Stimulated activated CD4-positive, alpha-beta T cell treated with anti-CD3 and anti-CD28 coated beads, Interleukin-1b, Interleukin-23, amount 100 ng/mL, for 24 hours (primary cell): Measurements from ENCODE around the gene NCAPD2.
A peak's percentile ranks its signal among the peaks of the same experiment; 100 is the strongest.
"Not testable (repeated sequence)": the region's sequence is repeated elsewhere in the genome, so short reads cannot be mapped to it uniquely, and the experiment has no call there.

ENCODE experiments used
- DNase-seq, 4 experiments: peaks; one replicate each; pipeline ENCODE4 v3.0.0-alpha.2; 2020; ENCODE audit warnings: low read depth in 4 of 4, low spot score in 1 of 4

Gene NCAPD2

GRCh38 chr12:6548966-6549683 is 55.2 kb downstream of the NCAPD2 start:
- no peak for DNase-seq

DNA sequence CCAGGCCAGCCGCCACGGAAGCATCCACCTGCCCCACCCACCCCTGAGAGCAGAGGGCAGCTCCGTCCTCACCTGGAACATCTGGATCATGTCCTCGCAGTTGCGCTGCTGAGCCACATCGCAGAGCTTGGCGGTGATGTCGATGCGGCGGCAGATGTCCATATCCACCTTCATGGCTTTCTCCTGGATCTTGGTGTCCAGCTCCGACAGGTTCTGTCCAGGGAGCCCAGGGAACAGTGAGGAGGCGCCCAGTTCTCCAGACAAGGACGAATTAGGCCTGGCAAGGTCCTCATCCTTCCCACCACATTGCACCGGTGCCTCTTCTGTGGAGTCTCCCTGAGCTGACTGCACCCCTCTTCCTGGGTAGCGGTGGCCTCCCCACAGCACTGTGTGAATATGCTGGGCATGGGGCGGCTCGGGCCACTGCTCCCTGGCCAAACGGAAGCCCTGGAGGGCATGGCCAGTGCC is 55.8 kb downstream of the NCAPD2 start:
- no peak for DNase-seq

- no peak for DNase-seq
Measured at GRCh38 chr12:6550294-6551062, 56.6 kb downstream of the NCAPD2 start.

GRCh38 chr12:6551063-6551461 is 57.2 kb downstream of the NCAPD2 start:
- DNase-seq: no peak

GRCh38 chr12:6551496-6552139 is 57.7 kb downstream of the NCAPD2 start:
- DNase-seq: no peak

- no peak for DNase-seq
Measured at GRCh38 chr12:6552140-6552551, 58.2 kb downstream of the NCAPD2 start.

GRCh38 chr12:6553051-6553868 is 59.4 kb downstream of the NCAPD2 start:
- DNase-seq: no peak

- DNase-seq: peak in 1 of 4 experiments; percentile 71
Measured at GRCh38 chr12:6554168-6555017, 60.5 kb downstream of the NCAPD2 start.

- DNase-seq: no peak
Measured at GRCh38 chr12:6555018-6555691, 61.3 kb downstream of the NCAPD2 start.

GRCh38 chr12:6556496-6556817 is 62.6 kb downstream of the NCAPD2 start:
- DNase-seq: not testable (repeated sequence)

DNA sequence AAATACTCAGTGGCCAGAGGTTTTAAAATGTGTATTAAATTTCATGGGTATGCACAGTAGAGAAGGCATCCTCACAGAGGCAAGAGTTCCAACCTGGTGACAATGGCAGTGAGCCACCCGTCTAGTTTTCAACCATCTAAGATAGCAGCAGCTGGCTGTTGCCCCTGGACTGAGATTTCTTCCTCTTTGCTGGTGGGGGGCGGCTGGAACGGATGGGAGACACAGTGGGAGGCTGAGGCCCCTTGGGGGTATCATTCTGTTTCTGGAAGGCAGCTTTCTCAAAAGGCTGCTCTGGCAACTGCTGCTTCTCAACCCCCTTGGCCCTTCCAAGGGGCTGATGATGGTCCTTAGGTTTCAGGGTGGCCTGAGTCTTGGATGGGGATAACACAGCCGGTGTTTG is 63.0 kb downstream of the NCAPD2 start:
- DNase-seq: no peak

DNA sequence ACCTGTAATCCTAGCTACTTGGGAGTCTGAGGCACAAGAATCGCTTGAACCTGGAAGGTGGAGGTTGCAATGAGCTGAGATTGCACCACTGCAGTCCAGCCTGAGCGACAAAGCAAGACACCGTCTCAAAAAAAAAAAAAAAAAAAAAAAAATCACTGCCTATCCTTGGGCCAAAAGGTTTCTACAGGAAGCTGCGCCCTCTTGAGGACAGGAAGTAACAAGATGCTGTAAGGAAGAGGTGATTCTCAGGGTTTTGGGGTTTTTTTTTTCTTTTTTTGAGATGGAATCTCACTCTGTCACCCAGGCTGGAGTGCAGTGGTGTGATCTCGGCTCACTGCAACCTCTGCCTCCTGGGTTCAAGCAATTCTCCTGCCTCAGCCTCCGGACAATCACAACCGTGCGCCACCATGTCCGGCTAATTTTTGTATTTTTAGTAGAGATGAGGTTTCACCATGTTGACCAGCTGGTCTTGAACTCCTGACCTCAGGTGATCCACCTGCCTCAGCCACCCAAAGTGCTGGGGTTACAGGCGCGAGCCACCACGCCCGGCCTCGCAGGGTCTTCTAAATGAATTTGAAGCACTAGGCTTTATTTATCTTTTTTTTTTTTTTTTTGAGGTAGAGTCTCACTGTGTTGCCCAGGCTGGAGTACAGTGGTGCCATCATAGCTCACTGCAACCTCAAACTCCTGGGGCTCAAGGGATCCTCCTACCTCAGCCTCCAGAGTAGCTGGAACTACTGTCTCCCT is 64.3 kb downstream of the NCAPD2 start:
- DNase-seq: peak in 1 of 4 experiments; percentile 18

DNA sequence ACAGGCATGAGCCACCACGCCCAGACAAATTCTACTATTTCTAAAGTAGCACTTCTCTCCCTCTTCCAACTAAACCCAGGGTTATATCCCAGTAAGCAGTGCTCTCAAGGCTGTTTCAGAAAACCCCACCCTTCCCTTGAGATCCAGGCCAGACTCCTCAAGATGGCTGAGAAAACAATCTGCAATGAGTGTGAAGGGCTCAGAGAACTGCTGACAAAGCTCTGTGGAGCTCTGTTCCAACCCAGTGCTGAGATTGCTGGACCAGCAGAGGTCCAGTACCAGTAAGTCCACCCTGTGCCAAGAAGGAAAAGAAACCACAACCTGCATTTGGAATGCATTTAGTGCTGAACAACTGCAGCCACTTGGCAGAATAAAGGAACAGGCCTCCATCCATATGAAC is 65.6 kb downstream of the NCAPD2 start:
- DNase-seq: no peak

DNA sequence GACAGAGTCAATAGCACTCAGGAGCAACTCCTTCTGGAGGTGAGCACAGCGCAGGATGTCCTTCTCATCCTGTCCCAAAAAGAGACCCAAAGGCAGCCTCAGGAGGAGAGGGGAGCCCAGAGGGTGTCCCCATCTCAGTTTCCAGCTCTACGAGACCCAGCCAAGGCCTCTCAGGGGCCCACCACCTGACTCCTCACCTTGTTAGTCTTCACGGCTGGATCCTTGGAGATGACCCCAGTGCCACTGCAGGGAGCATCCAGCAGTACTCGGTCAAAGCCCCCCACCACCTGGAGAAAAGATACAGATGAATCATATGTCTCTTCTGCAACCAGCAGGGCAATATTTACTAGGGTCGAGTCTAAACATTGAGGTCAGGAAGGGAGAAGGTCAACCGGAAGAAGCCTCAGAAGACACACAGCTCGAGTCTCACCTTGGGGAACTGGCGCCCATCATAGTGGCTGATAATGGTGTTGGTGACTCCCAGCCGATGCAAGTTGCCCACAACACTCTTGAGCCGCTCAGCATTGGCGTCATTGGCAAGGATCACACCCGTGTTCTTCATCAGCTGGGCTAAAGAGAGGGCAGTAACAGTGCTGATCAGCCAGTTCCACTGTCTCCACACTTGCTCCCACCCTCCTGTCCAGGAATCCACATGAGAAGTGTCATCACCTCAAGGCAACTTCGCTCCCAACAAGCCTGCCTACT is 66.8 kb downstream of the NCAPD2 start:
- no peak for DNase-seq

DNA sequence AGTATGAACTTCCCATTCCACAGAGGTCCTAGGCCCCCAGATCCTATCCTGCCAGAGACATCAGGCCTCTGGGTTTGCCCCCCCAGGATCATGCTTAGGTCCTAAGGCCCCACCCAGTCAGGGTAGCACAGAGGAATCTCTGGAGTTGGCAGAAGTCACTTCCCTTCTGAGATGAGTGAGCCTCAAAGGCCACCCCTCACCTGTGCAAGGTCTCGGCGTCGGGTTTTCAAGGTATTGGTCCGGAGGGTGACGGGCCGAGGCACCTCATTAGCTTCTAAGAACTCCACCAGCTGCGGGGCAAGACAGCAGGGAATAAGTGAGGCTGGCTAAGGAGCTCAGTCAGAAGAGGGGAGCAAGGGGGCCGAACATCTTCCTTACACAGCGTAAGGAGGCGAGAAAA is 69.0 kb downstream of the NCAPD2 start:
- DNase-seq: no peak

- DNase-seq: peak in 2 of 4 experiments; percentile 51 to 61
Measured at GRCh38 chr12:6563448-6564050, 69.6 kb downstream of the NCAPD2 start.

DNA sequence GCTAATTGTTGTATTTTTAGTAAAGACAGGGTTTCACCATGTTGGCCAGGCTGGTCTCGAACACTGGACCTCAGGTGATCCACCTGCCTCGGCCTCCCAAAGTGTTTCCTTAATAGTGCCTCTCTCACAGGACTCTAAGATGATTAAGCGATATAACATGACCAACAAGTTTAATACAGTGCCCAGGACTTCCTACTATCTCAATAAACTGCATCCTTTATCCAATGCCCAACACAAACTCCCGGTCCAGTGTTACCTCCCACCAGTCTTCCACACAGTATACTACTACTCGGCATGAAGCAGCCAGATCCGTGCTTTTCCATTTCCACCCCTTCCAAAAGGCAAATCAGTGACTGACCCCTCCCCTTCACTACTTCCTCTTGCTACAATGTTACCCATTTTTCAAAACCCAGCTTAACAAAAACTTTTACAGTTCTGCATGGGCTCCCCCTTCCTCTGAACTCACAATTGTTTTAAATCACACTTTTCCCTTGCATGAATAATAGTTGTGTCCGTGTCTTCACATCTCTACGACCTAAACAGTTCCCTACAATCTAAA is 73.3 kb downstream of the NCAPD2 start:
- DNase-seq: no peak

DNA sequence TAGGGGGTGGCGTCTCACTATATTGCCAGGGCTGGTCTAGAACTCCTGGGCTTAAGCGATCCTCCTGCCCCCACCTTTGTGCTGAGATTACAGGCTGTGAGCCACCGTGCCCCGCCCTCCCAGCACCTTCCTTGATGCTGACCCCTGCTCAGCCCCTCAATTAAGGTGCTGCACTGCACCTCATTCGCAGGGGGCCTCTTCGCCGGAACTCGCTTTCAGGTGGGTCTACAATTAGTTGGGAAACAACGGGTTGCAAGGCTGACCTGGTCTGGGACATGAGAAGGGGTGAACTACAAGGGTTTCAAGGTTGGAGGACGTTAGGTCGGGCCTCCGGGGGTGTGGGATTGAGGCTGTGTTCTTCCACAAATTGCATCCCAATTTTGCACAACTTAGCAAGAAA is 75.4 kb downstream of the NCAPD2 start:
- DNase-seq: no peak
